Thoracic aorta (tissue), 2 donors: Measurements from ENCODE around the gene CLEC9A. TPM values are rescaled to one million over a fixed set of nuclear protein-coding genes. Genes with fewer than 3 reads are reported as not detected.

ENCODE experiments used
- ATAC-seq: fragments of 150-250 bp; one replicate; pipeline ENCODE4 v1.8.0; 2017; ENCODE audit warnings: low read depth; ENCODE audit not compliant: insufficient number of reproducible peaks, low FRiP score
- DNase-seq: peaks from one replicate; pipeline ENCODE4 v3.0.0-alpha.2; 2020; ENCODE audit warnings: low spot score
- H3K27ac ChIP-seq, 2 donors: fragments of 200-600 bp; sonication (generic); 1 replicate in 1 of 2; 2 replicates in 1 of 2; pipeline ENCODE4 v1.5.1; 2016; ENCODE audit warnings: mild to moderate bottlenecking in 2 of 2, moderate library complexity in 2 of 2
- H3K27me3 ChIP-seq: fragments of 200-600 bp; sonication (generic); replicated peaks from 2 replicates; pipeline ENCODE4 v1.6.0; 2016; ENCODE audit warnings: mild to moderate bottlenecking; ENCODE audit not compliant: insufficient read depth
- H3K36me3 ChIP-seq: fragments of 200-600 bp; sonication (generic); one replicate; pipeline ENCODE4 v1.5.1; 2016
- H3K4me1 ChIP-seq, 2 donors: fragments of 200-600 bp; sonication (generic); 1 replicate in 1 of 2; 2 replicates in 1 of 2; pipeline versions ENCODE4 v1.5.1 to v1.6.0; 2016; ENCODE audit warnings: low read depth in 2 of 2, mild to moderate bottlenecking in 1 of 2; ENCODE audit not compliant: control insufficient read depth in 1 of 2
- H3K4me3 ChIP-seq: fragments of 200-600 bp; sonication (generic); 2 replicates; pipeline ENCODE4 v1.5.1; 2016; ENCODE audit warnings: mild to moderate bottlenecking
- H3K9me3 ChIP-seq: fragments of 200-600 bp; sonication (generic); 2 replicates; pipeline ENCODE4 v1.5.1; 2016
- total RNA-seq, 2 donors: library from RNA; depleted of rRNA; stranded (reverse); fragments of >200 nt; gene quantifications; one replicate each; pipeline versions ENCODE4 v1.1.0 to v1.2.3, GENCODE V29; 2016
- TF ChIP-seq, protein P1 (sequence below): fragments of 200-600 bp; sonication (generic); IDR thresholded peaks from one replicate; pipeline ENCODE4 v1.5.1; 2019; ENCODE audit warnings: antibody characterized with exemption

Gene CLEC9A
- total RNA-seq, 2 donors from 2014 or later: not detected

- Histone ChIP-seq H3K27ac (no peak overlapping the region), H3K36me3 (no peaks in the 10 kb centered on the region), H3K9me3 (no peaks in the 10 kb centered on the region), H3K4me3 (no peak overlapping the region), H3K4me1 (no peaks in the 10 kb centered on the region), H3K27me3 (no peaks in the 10 kb centered on the region)
- ATAC-seq (no peak), DNase-seq (no peak)
- TF ChIP-seq, protein P1, sequence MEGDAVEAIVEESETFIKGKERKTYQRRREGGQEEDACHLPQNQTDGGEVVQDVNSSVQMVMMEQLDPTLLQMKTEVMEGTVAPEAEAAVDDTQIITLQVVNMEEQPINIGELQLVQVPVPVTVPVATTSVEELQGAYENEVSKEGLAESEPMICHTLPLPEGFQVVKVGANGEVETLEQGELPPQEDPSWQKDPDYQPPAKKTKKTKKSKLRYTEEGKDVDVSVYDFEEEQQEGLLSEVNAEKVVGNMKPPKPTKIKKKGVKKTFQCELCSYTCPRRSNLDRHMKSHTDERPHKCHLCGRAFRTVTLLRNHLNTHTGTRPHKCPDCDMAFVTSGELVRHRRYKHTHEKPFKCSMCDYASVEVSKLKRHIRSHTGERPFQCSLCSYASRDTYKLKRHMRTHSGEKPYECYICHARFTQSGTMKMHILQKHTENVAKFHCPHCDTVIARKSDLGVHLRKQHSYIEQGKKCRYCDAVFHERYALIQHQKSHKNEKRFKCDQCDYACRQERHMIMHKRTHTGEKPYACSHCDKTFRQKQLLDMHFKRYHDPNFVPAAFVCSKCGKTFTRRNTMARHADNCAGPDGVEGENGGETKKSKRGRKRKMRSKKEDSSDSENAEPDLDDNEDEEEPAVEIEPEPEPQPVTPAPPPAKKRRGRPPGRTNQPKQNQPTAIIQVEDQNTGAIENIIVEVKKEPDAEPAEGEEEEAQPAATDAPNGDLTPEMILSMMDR: no peak
Observed at GRCh38 chr12:10113920-10114319, 83.4 kb downstream of the CLEC9A start.

GRCh38 chr12:10115311-10115710 lies 84.8 kb downstream of the CLEC9A start:
- H3K4me3 ChIP-seq: no peak overlapping the region
- no peaks in the 10 kb centered on the region for H3K36me3 ChIP-seq
- H3K27me3 ChIP-seq: no peaks in the 10 kb centered on the region
- no peak for ATAC-seq
- no peaks in the 10 kb centered on the region for H3K4me1 ChIP-seq
- DNase-seq: no peak
- TF ChIP-seq, protein P1: no peak
- H3K27ac ChIP-seq: no peak overlapping the region
- no peaks in the 10 kb centered on the region for H3K9me3 ChIP-seq

Other genes starting within 250 kb of the CLEC9A start
- gene KLRF1, start 203.2 kb upstream of the CLEC9A start, total RNA-seq: under 1 TPM; 0.54 to 0.92 TPM
- 10 to 100 TPM; 13.1 to 14.9 TPM for gene CLEC2B, start 161.3 kb upstream of the CLEC9A start, total RNA-seq
- not detected for gene KLRF2, start 149.2 kb upstream of the CLEC9A start, total RNA-seq
- gene CLEC2A, start 98.3 kb upstream of the CLEC9A start, total RNA-seq: not detected
- 1 to 10 TPM in 1 of 2 donors, under 1 TPM in 1; 0.42 to 1.1 TPM for gene CLEC12A, start 59.3 kb upstream of the CLEC9A start, total RNA-seq
- gene CLEC1B, start 31.6 kb upstream of the CLEC9A start, total RNA-seq: not detected
- gene CLEC12B, start 20.1 kb upstream of the CLEC9A start, total RNA-seq: not detected
- 1 to 10 TPM; 3.7 to 5.1 TPM for gene CLEC1A, start 68.3 kb downstream of the CLEC9A start, total RNA-seq
- gene CLEC7A, start 99.5 kb downstream of the CLEC9A start, total RNA-seq: 10 to 100 TPM; 22.6 to 24.3 TPM
- 1 to 10 TPM; 1.4 to 2.8 TPM for gene OLR1, start 141.4 kb downstream of the CLEC9A start, total RNA-seq
- gene TMEM52B, start 148.3 kb downstream of the CLEC9A start, total RNA-seq: 1 to 10 TPM in 1 of 2 donors, not detected in 1; 2.8 TPM
- gene GABARAPL1, start 182.2 kb downstream of the CLEC9A start, total RNA-seq: 100 to 1,000 TPM in 1 of 2 donors, 10 to 100 TPM in 1; 86.1 to 114 TPM